AG10803 (cell line): ENCODE results near the gene GJA3.

Experiments used
- DNase-seq: peaks from one replicate; pipeline ENCODE4 v3.0.0; 2010; ENCODE audit warnings: low read depth
- H3K4me3 ChIP-seq: 2 replicates; pipeline ENCODE4 v1.5.1; 2011; ENCODE audit warnings: mild to moderate bottlenecking, low read length, control low read depth
- TF ChIP-seq, protein P1 (sequence below): conservative IDR thresholded peaks from 2 replicates; pipeline ENCODE4 v1.5.1; 2011; ENCODE audit warnings: mild to moderate bottlenecking, low read length, control low read depth, inconsistent platforms

Gene GJA3

DNA sequence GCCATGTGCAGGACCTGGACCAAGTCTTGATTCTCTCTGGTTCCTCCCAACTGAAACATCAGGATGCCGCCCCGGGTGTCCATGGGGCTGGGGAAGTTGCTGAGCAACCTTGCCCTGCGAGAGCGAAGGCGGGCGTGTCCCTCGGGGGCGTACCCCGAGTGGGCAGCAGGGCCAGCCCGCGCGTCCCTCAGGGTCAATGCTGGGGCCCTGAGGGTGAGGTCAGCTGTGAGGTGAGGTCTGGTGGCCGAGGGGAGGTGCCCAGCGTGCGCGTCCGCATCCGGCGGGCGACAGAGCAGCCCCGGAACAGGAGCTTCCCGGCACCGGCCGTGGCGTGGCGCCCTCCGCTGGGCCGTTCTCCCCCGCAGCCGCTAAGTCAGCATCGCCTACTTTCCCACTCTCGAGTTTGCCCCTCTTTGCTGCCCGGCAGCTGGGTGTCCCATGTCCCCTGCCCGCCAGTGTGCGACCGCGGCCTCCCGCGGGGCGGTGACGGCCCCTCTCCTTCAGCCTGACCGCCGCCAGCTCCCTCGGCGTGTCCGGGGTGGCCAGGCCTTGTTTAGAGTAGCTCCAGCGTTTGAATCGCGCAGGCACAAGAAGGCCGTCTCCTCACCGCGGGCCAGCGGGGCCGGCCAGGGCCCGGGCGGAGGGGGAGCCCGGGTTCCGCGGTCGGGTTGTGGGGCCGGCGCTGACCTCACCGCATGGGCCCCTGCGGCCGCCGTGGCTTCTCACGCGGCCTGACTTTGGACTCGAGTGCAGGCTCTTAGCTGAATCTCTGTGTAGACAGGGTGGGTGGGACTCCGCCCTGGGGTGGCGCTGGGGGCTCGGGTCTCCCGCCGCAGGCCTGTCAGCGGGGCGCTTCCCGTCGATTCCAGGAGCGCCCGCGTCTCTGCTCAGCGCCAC lies 33.0 kb downstream of the GJA3 start:
- TF ChIP-seq, protein P1, sequence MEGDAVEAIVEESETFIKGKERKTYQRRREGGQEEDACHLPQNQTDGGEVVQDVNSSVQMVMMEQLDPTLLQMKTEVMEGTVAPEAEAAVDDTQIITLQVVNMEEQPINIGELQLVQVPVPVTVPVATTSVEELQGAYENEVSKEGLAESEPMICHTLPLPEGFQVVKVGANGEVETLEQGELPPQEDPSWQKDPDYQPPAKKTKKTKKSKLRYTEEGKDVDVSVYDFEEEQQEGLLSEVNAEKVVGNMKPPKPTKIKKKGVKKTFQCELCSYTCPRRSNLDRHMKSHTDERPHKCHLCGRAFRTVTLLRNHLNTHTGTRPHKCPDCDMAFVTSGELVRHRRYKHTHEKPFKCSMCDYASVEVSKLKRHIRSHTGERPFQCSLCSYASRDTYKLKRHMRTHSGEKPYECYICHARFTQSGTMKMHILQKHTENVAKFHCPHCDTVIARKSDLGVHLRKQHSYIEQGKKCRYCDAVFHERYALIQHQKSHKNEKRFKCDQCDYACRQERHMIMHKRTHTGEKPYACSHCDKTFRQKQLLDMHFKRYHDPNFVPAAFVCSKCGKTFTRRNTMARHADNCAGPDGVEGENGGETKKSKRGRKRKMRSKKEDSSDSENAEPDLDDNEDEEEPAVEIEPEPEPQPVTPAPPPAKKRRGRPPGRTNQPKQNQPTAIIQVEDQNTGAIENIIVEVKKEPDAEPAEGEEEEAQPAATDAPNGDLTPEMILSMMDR: peak; percentile 39
- DNase-seq: peak; percentile 47
- H3K4me3 ChIP-seq: peak overlapping the region; percentile 52

DNA sequence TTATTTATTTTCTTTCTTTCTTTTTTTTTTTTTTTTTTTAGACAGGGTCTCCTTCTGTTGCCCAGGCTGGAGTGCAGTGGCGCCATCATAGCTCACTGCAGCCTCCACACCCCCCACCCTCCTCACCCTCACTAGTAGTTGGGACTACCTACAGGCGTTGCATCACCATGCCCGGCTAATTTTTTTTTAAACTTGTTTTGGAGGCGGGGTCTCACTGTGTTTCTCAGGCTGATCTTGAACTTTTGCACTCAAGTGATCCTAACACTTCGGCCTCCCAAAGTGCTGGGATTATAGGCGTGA lies 33.6 kb downstream of the GJA3 start:
- TF ChIP-seq, protein P1: no peak
- DNase-seq: no peak
- H3K4me3 ChIP-seq: peak overlapping the region; percentile 52

DNA sequence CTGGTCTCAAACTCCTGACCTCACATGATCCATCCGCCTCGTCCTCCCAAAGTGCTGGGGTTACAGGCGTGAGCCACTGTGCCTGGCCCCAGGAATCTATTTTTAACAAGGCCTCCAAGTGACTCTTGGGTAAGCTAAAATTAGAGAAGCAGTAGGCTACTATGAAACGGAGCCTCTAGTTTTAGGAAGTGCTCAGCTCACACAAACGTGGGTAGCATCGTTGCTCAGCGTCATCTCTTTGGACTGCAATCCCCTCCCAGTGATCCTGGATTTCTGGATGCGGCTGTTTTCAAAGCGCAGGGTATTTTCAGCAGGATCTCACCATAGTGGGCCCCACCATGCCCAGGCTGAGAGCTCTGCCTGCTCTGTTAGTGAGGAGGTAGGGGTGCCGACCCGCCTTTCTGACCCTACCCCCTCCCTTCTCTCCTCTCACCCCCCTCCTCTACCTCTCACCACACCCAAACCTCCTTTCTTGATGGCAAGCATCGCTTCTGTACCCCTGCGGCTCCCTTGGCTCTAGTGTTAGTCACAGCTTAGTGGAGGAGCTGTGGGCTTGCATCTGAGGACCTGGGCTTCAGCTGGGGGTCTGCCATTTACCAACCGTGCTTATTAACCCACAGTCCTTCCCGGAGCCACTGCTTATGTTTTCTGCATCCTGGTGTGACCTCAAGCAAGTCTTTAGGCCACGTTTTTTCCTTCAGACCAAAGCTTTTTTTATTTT lies 34.2 kb downstream of the GJA3 start:
- TF ChIP-seq, protein P1: no peak
- no peak for DNase-seq
- no peak overlapping the region for H3K4me3 ChIP-seq

DNA sequence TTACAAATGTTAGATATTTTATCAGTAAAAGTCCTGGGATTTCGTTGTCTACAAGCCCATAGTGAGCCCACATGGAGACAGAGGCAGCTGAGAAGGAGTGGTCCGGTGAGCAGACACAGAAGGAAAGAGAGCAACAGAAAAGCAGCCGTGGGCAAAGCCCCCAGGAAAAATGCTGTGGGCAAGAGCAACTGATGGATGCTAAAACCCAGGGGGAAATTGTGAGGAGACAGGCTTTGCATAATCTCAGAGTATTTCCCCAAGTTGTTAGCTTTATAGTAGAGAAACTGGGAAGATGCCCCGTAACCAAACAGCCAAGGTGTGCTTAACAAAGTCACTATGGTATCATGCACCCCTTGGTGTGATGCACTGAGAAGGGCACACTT lies 35.1 kb downstream of the GJA3 start:
- DNase-seq: no peak
- TF ChIP-seq, protein P1: no peak
- H3K4me3 ChIP-seq: no peak overlapping the region

DNA sequence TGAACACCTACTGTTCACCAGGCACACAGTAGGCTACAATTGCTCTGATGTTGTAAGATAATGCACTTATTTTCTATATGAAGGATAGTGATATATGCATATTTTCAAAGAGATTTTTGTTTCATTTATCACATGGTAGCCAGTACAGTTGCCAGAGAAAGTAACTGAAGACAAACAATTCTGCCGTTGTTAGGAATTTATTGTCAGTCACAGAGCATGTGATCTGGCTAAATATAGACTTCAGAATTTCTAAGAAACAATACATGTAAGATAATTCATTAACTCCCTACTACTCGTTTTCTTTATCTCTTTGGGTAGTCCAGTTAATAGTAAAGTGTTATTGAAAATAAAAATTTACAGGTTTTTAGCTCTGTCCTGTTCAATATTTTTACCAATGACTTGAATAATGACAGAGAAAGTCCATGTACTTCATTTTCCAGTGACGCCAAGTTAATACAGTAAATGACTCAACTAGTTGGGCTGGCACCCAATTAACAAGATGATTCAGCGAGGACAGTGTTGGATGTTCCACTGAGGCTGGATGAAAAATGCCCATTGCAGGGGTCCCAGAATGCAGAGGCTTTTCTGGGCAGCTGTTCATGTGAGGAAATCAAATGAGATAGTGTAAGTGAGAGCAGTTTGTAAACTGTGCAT lies 35.6 kb downstream of the GJA3 start:
- TF ChIP-seq, protein P1: no peak
- peak; percentile 59 for DNase-seq
- no peak overlapping the region for H3K4me3 ChIP-seq

DNA sequence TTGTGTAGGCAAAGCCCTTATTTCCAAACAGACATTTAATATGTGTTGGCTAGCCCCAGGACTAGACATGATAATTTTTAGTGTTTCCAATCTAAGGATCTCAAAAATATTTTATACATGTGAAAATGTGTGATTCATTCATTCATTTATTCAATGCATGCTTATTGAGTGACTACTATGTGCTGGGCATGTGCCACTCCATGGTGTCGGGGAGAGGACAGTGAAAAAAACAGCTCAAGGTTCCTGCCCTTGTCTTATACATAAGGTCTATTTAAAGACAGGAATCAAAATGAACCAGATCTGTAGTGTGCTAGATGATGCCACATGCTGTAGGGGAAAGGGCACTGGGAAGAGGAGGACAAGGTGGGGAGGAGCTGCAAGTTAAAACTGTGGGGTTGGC lies 36.5 kb downstream of the GJA3 start:
- no peak overlapping the region for H3K4me3 ChIP-seq
- TF ChIP-seq, protein P1: no peak
- peak; percentile 5 for DNase-seq
